Vagina (tissue), 2 donors: ENCODE measurements around the gene CCDC89. TPM values are rescaled to one million over a fixed set of nuclear protein-coding genes. Genes with fewer than 3 reads are reported as not detected.

Source experiments
- DNase-seq, 2 donors: peaks; one replicate each; pipeline ENCODE4 v3.0.0-alpha.2; 2017; ENCODE audit errors: extremely low spot score in 2 of 2
- H3K27ac ChIP-seq: fragments of 200-600 bp; sonication (generic); one replicate; pipeline ENCODE4 v1.5.1; 2019
- H3K27me3 ChIP-seq: fragments of 200-600 bp; sonication (generic); one replicate; pipeline ENCODE4 v1.5.1; 2019
- H3K36me3 ChIP-seq, 2 donors: fragments of 200-600 bp; sonication (generic); one replicate each; pipeline ENCODE4 v1.5.1; 2017 to 2019
- H3K4me1 ChIP-seq: fragments of 200-600 bp; sonication (generic); one replicate; pipeline ENCODE4 v1.5.1; 2019
- H3K4me3 ChIP-seq, 2 donors: fragments of 200-600 bp; sonication (generic); 1 replicate in 1 of 2; 2 replicates in 1 of 2; pipeline ENCODE4 v1.5.1; 2016 to 2019
- H3K9me3 ChIP-seq: fragments of 200-600 bp; sonication (generic); one replicate; pipeline ENCODE4 v1.5.1; 2019
- CTCF ChIP-seq, 3 experiments: fragments of 450-650 bp in 2 of 3; fragments of 200-600 bp in 1 of 3; sonication (generic) in 1 of 3; IDR thresholded peaks; one replicate each; pipeline ENCODE4 v1.5.1; 2017 to 2019; ENCODE audit warnings: antibody characterized with exemption in 3 of 3, mild to moderate bottlenecking in 2 of 3, moderate library complexity in 2 of 3
- POLR2A ChIP-seq, 2 donors: fragments of 450-650 bp; IDR thresholded peaks; one replicate each; pipeline ENCODE4 v1.6.1; 2017; ENCODE audit warnings: antibody characterized with exemption in 2 of 2, mild to moderate bottlenecking in 2 of 2, moderate library complexity in 2 of 2
- POLR2AphosphoS5 ChIP-seq, 2 donors: sonication (generic); formaldehyde crosslinking; IDR thresholded peaks; one replicate each; pipeline ENCODE4 v1.9.0; 2017; ENCODE audit warnings: antibody characterized with exemption in 2 of 2, mild to moderate bottlenecking in 2 of 2, low read depth in 1 of 2; ENCODE audit not compliant: insufficient read depth in 1 of 2
- intact Hi-C: fragments of 100-400 bp; cut with DNase I; formaldehyde crosslinking; loops from one replicate; pipeline ENCODE4 v1.15.1; 2023
- total RNA-seq: library from RNA; depleted of rRNA; stranded (reverse); fragments of >200 nt; gene quantifications from one replicate; pipeline ENCODE4 v1.2.3, GENCODE V29; 2016

CCDC89 gene
- total RNA-seq, 1 donor from 2014 or later, result not detected

GRCh38 chr11:85651118-85651517, 34.9 kb downstream of the CCDC89 start:
- no peak for DNase-seq
- intact Hi-C loops, result no loop called here
- no peaks in the 10 kb centered on the region for H3K27me3 ChIP-seq
- no peak overlapping the region for H3K27ac ChIP-seq
- peaks cover 20% of the 10 kb centered on the region for H3K4me1 ChIP-seq
- H3K4me3 ChIP-seq, result no peak overlapping the region
- no peaks in the 10 kb centered on the region for H3K9me3 ChIP-seq
- no peak for TF ChIP-seq POLR2AphosphoS5 (IDR thresholded peaks at IDR 0.05; ENCODE audit: insufficient read depth in 1 of 2, low read depth in 1 of 2)
- no peak for TF ChIP-seq POLR2A (IDR thresholded peaks at IDR 0.05)
- no peak for TF ChIP-seq CTCF (IDR thresholded peaks at IDR 0.05)
- peaks cover 0 to 9% of the 10 kb centered on the region in 2 donors for H3K36me3 ChIP-seq

- peak; percentile 85 to 93 for TF ChIP-seq POLR2AphosphoS5 (IDR thresholded peaks at IDR 0.05; ENCODE audit: insufficient read depth in 1 of 2, low read depth in 1 of 2)
- peak in 1 of 2 donors; percentile 25 for TF ChIP-seq POLR2A (IDR thresholded peaks at IDR 0.05)
- TF ChIP-seq CTCF (IDR thresholded peaks at IDR 0.05), result peak in 1 of 3 experiments; percentile 1
- intact Hi-C loops, result no loop called here
- DNase-seq, result no peak
These were observed 38.2 kb downstream of the CCDC89 start, which contains the start of gene TMEM126A for GRCh38 chr11:85647604-85648299. TSS of gene TMEM126A (plus strand) at chr11:85647967. CDS start at chr11:85650256, 2,289 bp downstream.

GRCh38 chr11:85647078-85647477, 38.9 kb downstream of the CCDC89 start:
- H3K9me3 ChIP-seq, result no peaks in the 10 kb centered on the region
- H3K36me3 ChIP-seq, result peaks cover 0 to 9% of the 10 kb centered on the region in 2 donors
- peaks cover 20% of the 10 kb centered on the region for H3K4me1 ChIP-seq
- peak overlapping the region; percentile 69 for H3K27ac ChIP-seq
- intact Hi-C loops, result no loop called here
- TF ChIP-seq CTCF (IDR thresholded peaks at IDR 0.05), result no peak
- TF ChIP-seq POLR2AphosphoS5 (IDR thresholded peaks at IDR 0.05; ENCODE audit: insufficient read depth in 1 of 2, low read depth in 1 of 2), result no peak
- TF ChIP-seq POLR2A (IDR thresholded peaks at IDR 0.05), result no peak
- peak overlapping the region; percentile 69 to 78 for H3K4me3 ChIP-seq
- H3K27me3 ChIP-seq, result no peaks in the 10 kb centered on the region
- no peak for DNase-seq

More at GRCh38 chr11:85647604-85648299, 38.2 kb downstream of the CCDC89 start, which contains the start of gene TMEM126A:
- H3K36me3 ChIP-seq, result peaks cover 0 to 9% of the 10 kb centered on the region in 2 donors
- H3K9me3 ChIP-seq, result no peaks in the 10 kb centered on the region
- peak within 1 kb of the TSS; percentile 69 for H3K27ac ChIP-seq
- peaks cover 20% of the 10 kb centered on the region for H3K4me1 ChIP-seq
- peak within 1 kb of the TSS; percentile 69 to 78 for H3K4me3 ChIP-seq
- H3K27me3 ChIP-seq, result no peaks in the 10 kb centered on the region

- intact Hi-C loops, result no loop called here
These were observed 42.8 kb downstream of the CCDC89 start for GRCh38 chr11:85643191-85643614.

More at GRCh38 chr11:85643191-85643614, 42.8 kb downstream of the CCDC89 start:
- no peak overlapping the region for H3K4me3 ChIP-seq
- H3K27ac ChIP-seq, result no peak overlapping the region
- no peaks in the 10 kb centered on the region for H3K27me3 ChIP-seq
- no peak for DNase-seq
- H3K4me1 ChIP-seq, result peaks cover 7% of the 10 kb centered on the region
- H3K9me3 ChIP-seq, result no peaks in the 10 kb centered on the region
- no peaks in the 10 kb centered on the region for H3K36me3 ChIP-seq
- TF ChIP-seq CTCF (IDR thresholded peaks at IDR 0.05), result no peak
- TF ChIP-seq POLR2AphosphoS5 (IDR thresholded peaks at IDR 0.05; ENCODE audit: insufficient read depth in 1 of 2, low read depth in 1 of 2), result no peak
- TF ChIP-seq POLR2A (IDR thresholded peaks at IDR 0.05), result no peak
